Measurements from ENCODE around the gene CDKN2B-AS1. TPM values are rescaled to one million over a fixed set of nuclear protein-coding genes. Genes with fewer than 3 reads are reported as not detected.
A peak's percentile ranks its signal among the peaks of the same experiment; 100 is the strongest.

CDKN2B-AS1 gene
- total RNA-seq, 2 donors from 2014 or later, result not detected

- Histone ChIP-seq H3K36me3 (no peaks in the 10 kb centered on the region), H3K4me3 (no peak overlapping the region), H3K27me3 (peaks cover 67 to 71% of the 10 kb centered on the region in 2 donors), H3K4me1 (peaks cover 0 to 29% of the 10 kb centered on the region in 2 donors), H3K27ac (no peak overlapping the region), H3K9me3 (peaks cover 0 to 7% of the 10 kb centered on the region in 2 donors)
- no peak for TF ChIP-seq CTCF (IDR thresholded peaks at IDR 0.05)
- DNase-seq (ENCODE audit: low spot score), result no peak
Measured at GRCh38 chr9:21969011-21969940, 25.3 kb upstream of the CDKN2B-AS1 start.

DNA sequence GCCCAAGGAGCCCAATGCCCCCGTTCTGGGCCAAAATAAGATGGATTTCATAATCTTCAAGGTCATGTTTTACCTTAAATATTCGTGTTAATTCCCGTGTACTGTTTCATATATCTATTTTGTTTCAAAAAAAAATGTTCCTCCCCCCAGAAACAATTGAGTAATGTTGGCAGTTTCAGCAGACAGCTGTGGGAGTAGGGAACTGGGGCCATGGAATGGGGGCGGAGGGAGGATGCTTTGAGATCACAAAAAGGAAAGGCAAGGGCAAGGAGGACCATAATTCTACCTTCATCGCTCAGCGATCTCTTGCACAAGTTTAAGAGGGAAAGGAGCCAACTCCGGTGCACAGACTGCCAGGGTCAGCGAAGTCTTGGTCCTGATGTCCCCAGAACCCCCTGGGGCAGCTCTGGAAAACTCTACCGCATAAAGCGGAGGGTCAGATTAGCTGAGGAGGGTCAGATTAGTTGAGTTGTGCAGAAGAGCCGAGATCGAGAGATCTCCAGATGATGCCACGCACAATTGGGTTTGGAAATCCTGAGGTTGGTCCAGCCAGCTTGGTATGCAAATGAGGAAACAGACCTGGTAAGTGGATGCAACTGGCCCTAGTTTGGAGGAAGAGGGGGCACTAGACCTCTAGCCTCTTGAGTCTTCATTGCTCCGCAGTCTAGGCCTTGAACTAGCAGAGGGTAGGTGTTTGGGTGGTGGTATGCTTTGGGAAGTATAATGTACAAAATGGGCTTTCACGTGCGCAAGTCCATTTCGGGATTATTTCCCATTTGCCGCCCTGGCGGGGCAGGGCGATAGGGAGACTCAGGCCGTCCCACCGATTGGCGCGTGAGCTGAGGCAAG is 24.4 kb upstream of the CDKN2B-AS1 start:
- H3K9me3 ChIP-seq, result no peaks in the 10 kb centered on the region
- H3K27me3 ChIP-seq, result peaks cover 74 to 75% of the 10 kb centered on the region in 2 donors
- TF ChIP-seq CTCF (IDR thresholded peaks at IDR 0.05), result no peak
- no peak overlapping the region for H3K4me3 ChIP-seq
- H3K27ac ChIP-seq, result no peak overlapping the region
- H3K36me3 ChIP-seq, result no peaks in the 10 kb centered on the region
- H3K4me1 ChIP-seq, result peaks cover 0 to 33% of the 10 kb centered on the region in 2 donors
- no peak for DNase-seq (ENCODE audit: low spot score)

GRCh38 chr9:21970800-21971640 is 23.6 kb upstream of the CDKN2B-AS1 start:
- H3K9me3 ChIP-seq, result no peaks in the 10 kb centered on the region
- H3K4me3 ChIP-seq, result no peak overlapping the region
- no peaks in the 10 kb centered on the region for H3K36me3 ChIP-seq
- peaks cover 75 to 78% of the 10 kb centered on the region in 2 donors for H3K27me3 ChIP-seq
- DNase-seq (ENCODE audit: low spot score), result no peak
- no peak for TF ChIP-seq CTCF (IDR thresholded peaks at IDR 0.05)
- peaks cover 0 to 31% of the 10 kb centered on the region in 2 donors for H3K4me1 ChIP-seq
- no peak overlapping the region for H3K27ac ChIP-seq

DNA sequence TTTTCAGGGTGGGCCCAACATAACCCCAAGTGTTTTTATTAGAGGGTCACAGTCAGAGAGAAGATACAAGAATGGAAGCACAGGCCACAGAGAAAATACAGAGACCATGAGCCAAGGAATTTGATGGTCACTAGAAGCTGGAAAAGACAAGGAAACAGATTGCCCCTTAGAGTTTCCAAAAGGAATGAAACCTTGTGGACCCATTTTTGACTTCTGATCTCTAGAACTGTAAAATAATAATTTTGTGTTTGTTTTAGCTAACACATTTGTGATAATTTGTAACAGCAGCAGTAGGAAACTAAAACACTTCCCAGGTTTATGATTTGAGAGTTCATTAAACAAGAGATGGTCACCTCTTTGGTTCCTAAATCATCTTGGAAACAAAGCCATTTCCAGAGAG is 22.2 kb upstream of the CDKN2B-AS1 start:
- H3K4me3 ChIP-seq, result no peak overlapping the region
- H3K4me1 ChIP-seq, result peaks cover 0 to 31% of the 10 kb centered on the region in 2 donors
- no peak for DNase-seq (ENCODE audit: low spot score)
- H3K36me3 ChIP-seq, result no peaks in the 10 kb centered on the region
- no peak for TF ChIP-seq CTCF (IDR thresholded peaks at IDR 0.05)
- no peak overlapping the region for H3K27ac ChIP-seq
- H3K9me3 ChIP-seq, result no peaks in the 10 kb centered on the region
- H3K27me3 ChIP-seq, result peaks cover 74 to 79% of the 10 kb centered on the region in 2 donors

DNA sequence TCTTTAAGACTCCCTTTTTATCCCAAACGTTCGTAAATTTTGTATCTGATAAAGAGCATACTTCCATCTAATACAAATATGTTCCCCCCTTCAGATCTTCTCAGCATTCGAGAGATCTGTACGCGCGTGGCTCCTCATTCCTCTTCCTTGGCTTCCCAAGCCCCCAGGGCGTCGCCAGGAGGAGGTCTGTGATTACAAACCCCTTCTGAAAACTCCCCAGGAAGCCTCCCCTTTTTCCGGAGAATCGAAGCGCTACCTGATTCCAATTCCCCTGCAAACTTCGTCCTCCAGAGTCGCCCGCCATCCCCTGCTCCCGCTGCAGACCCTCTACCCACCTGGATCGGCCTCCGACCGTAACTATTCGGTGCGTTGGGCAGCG is 20.3 kb upstream of the CDKN2B-AS1 start:
- Histone ChIP-seq H3K9me3 (no peaks in the 10 kb centered on the region), H3K36me3 (no peaks in the 10 kb centered on the region), H3K27me3 (peaks cover 61 to 74% of the 10 kb centered on the region in 2 donors), H3K27ac (no peak overlapping the region), H3K4me1 (peaks cover 0 to 23% of the 10 kb centered on the region in 2 donors), H3K4me3 (peak overlapping the region; percentile 27 to 49)
- DNase-seq (ENCODE audit: low spot score), result no peak
- TF ChIP-seq CTCF (IDR thresholded peaks at IDR 0.05), result no peak

Data from right atrium auricular region (tissue), 2 donors.